SU-DHL-6 (cell line): Measurements from ENCODE around the gene SH3TC2.

Source experiments
- H2AFZ ChIP-seq: fragments of 200-600 bp; sonication (generic); 2 replicates; pipeline ENCODE4 v1.6.1; 2014; ENCODE audit warnings: low read depth, mild to moderate bottlenecking, moderate library complexity, mixed read lengths, antibody characterized with exemption, low read length; ENCODE audit not compliant: severe bottlenecking
- H3F3A ChIP-seq: fragments of 200-600 bp; shearing (Covaris generic); 2 replicates; pipeline ENCODE4 v1.6.0; 2016; ENCODE audit warnings: antibody characterized with exemption, mild to moderate bottlenecking; ENCODE audit not compliant: insufficient read depth
- H3K27ac ChIP-seq: fragments of 200-600 bp; sonication (generic); 2 replicates; pipeline ENCODE4 v1.5.1; 2016; ENCODE audit warnings: low read depth, mild to moderate bottlenecking, low read length, moderate library complexity, mixed read lengths
- H3K27me3 ChIP-seq: fragments of 200-600 bp; sonication (generic), shearing (Covaris generic); 2 replicates; pipeline ENCODE4 v1.6.0; 2014; ENCODE audit warnings: mild to moderate bottlenecking, low read length
- H3K36me3 ChIP-seq: fragments of 200-600 bp; sonication (generic); 2 replicates; pipeline ENCODE4 v1.6.1; 2014; ENCODE audit warnings: mild to moderate bottlenecking, low read length, mixed read lengths
- H3K4me2 ChIP-seq: fragments of 300-600, 200-600 bp; shearing (Covaris generic), sonication (generic); 2 replicates; pipeline ENCODE4 v1.6.0; 2014; ENCODE audit warnings: low read length, low read depth, mild to moderate bottlenecking; ENCODE audit not compliant: poor library complexity, severe bottlenecking
- H3K4me3 ChIP-seq: fragments of 200-600 bp; sonication (generic); 2 replicates; pipeline ENCODE4 v1.5.1; 2014; ENCODE audit warnings: antibody characterized with exemption, low read length, mild to moderate bottlenecking, mixed read lengths; ENCODE audit not compliant: insufficient read depth, poor library complexity, severe bottlenecking
- H3K79me2 ChIP-seq: fragments of 200-600 bp; sonication (generic); 2 replicates; pipeline ENCODE4 v1.6.1; 2014; ENCODE audit warnings: mild to moderate bottlenecking, low read length, moderate library complexity; ENCODE audit not compliant: insufficient read depth
- H3K9ac ChIP-seq: fragments of 200-600 bp; sonication (generic); 2 replicates; pipeline ENCODE4 v1.7.0; 2014; ENCODE audit warnings: mild to moderate bottlenecking, low read length
- H3K9me2 ChIP-seq: fragments of 200-600 bp; sonication (generic); replicated peaks from 2 replicates; pipeline ENCODE4 v1.6.1; 2014; ENCODE audit warnings: low read length; ENCODE audit not compliant: insufficient read depth
- H3K9me3 ChIP-seq: fragments of 200-600 bp; sonication (generic); 2 replicates; pipeline ENCODE4 v1.6.1; 2014; ENCODE audit warnings: low read length, mixed read lengths; ENCODE audit not compliant: insufficient read depth
- H4K20me1 ChIP-seq: fragments of 200-600 bp; sonication (generic); 2 replicates; pipeline ENCODE4 v1.6.1; 2014; ENCODE audit warnings: low read depth, mild to moderate bottlenecking, antibody characterized with exemption, low read length, moderate library complexity, mixed read lengths
- EZH2phosphoT487 ChIP-seq: fragments of 200-600 bp; sonication (generic), shearing (Covaris generic); conservative IDR thresholded peaks from 2 replicates; pipeline ENCODE4 v1.6.1; 2018; ENCODE audit warnings: mild to moderate bottlenecking, antibody characterized with exemption, low read length, moderate library complexity, mixed read lengths
- TF ChIP-seq, protein P1 (sequence below): fragments of 200-600 bp; sonication (generic); IDR thresholded peaks from one replicate; pipeline ENCODE4 v1.5.1; 2017; ENCODE audit warnings: antibody characterized with exemption, mild to moderate bottlenecking, low read length, moderate library complexity; ENCODE audit not compliant: insufficient read depth, poor library complexity, severe bottlenecking

Gene SH3TC2

DNA sequence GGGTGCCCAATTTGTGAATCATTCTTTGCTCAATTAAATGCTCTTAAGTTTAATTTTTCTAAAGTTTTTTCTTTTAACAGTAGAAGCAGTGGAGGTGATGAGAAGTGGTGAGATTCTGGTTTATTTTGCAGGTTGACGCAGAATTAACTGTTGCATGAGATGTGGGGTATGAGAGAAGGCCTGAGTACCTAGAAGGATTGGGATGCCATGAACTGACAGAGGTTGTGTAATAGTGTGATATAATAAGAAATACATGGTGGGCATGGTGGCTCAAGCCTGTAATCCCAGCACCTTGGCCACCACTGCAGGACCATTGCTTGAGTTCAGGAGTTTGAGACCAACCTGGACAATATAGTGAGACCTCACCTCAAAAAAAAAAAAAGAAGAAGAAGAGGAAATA lies 8.4 kb upstream of the SH3TC2 start:
- Histone ChIP-seq H3K9me2 (no peaks in the 10 kb centered on the region), H3K4me2 (no peak overlapping the region), H3K9ac (no peak overlapping the region), H2AFZ (no peak overlapping the region), H4K20me1 (no peaks in the 10 kb centered on the region), H3K9me3 (no peaks in the 10 kb centered on the region), H3K27ac (no peak overlapping the region), H3K27me3 (no peaks in the 10 kb centered on the region), H3K36me3 (no peaks in the 10 kb centered on the region), H3K79me2 (no peaks in the 10 kb centered on the region), H3F3A (no peaks in the 10 kb centered on the region), H3K4me3 (no peak overlapping the region)
- no peak for TF ChIP-seq EZH2phosphoT487
- TF ChIP-seq, protein P1, sequence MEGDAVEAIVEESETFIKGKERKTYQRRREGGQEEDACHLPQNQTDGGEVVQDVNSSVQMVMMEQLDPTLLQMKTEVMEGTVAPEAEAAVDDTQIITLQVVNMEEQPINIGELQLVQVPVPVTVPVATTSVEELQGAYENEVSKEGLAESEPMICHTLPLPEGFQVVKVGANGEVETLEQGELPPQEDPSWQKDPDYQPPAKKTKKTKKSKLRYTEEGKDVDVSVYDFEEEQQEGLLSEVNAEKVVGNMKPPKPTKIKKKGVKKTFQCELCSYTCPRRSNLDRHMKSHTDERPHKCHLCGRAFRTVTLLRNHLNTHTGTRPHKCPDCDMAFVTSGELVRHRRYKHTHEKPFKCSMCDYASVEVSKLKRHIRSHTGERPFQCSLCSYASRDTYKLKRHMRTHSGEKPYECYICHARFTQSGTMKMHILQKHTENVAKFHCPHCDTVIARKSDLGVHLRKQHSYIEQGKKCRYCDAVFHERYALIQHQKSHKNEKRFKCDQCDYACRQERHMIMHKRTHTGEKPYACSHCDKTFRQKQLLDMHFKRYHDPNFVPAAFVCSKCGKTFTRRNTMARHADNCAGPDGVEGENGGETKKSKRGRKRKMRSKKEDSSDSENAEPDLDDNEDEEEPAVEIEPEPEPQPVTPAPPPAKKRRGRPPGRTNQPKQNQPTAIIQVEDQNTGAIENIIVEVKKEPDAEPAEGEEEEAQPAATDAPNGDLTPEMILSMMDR: no peak

DNA sequence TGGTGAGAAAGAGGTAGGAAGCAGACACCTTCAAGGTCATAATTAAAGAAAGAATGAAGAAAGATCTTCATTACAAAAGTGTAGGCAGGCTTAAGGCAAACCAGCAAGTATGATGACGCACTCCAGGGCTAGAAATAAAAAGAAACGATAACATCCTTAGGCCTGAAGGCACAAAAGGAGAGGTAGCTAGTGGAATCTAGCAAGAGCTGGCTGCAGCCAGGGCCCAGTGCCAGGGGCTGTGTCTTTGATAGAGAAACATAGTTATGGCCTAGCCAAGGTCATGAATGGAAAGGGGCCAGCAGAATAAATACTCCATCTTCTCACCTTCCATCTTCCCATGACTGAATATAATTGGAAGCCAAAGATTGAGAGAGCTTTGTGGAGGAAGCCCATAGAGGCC lies 6.8 kb upstream of the SH3TC2 start:
- no peak overlapping the region for H3K27ac ChIP-seq
- H3K9ac ChIP-seq: no peak overlapping the region
- no peaks in the 10 kb centered on the region for H3F3A ChIP-seq
- H3K36me3 ChIP-seq: no peaks in the 10 kb centered on the region
- H3K27me3 ChIP-seq: no peaks in the 10 kb centered on the region
- no peaks in the 10 kb centered on the region for H4K20me1 ChIP-seq
- TF ChIP-seq, protein P1: no peak
- no peak for TF ChIP-seq EZH2phosphoT487
- H3K4me3 ChIP-seq: no peak overlapping the region
- H3K4me2 ChIP-seq: no peak overlapping the region
- no peak overlapping the region for H2AFZ ChIP-seq
- H3K9me2 ChIP-seq: no peaks in the 10 kb centered on the region
- no peaks in the 10 kb centered on the region for H3K79me2 ChIP-seq
- no peaks in the 10 kb centered on the region for H3K9me3 ChIP-seq

DNA sequence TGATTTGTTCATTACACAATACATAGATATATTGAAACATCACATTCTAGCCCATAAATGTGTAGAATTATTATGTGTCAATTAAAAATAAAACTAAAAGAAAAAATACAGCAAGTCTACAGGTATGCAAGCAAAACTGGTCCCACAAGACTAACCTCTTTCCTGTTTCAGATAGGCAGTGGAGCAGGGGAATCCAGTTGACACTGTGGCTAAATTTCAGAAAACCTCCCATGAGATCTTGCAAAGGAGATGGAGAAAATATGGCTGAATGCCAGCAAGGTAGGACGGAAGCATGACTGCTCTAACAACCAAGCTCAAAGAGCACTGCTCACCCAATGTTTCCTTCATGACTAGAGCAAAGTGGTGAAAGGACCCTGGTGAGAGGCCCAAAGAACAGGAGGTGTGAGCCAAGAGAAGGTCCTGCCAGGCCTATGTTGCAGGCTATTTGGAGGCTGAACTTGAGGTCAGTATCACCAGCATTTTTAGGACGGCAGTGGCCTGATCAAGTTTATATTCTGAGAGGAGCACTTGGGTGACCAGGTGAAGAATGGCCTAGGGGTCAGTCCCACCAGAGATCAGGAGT lies 1.1 kb upstream of the SH3TC2 start:
- Histone ChIP-seq H3K9me3 (no peaks in the 10 kb centered on the region), H3F3A (no peaks in the 10 kb centered on the region), H3K9me2 (no peaks in the 10 kb centered on the region), H3K36me3 (no peaks in the 10 kb centered on the region), H4K20me1 (no peaks in the 10 kb centered on the region), H3K79me2 (no peaks in the 10 kb centered on the region), H3K4me2 (no peak overlapping the region), H3K27me3 (no peaks in the 10 kb centered on the region), H3K4me3 (no peak overlapping the region), H3K27ac (no peak overlapping the region), H3K9ac (no peak overlapping the region), H2AFZ (no peak overlapping the region)
- TF ChIP-seq, protein P1: no peak
- TF ChIP-seq EZH2phosphoT487: no peak
